ENCODE data around the gene TRANK1. TPM values are rescaled to one million over a fixed set of nuclear protein-coding genes. Genes with fewer than 3 reads are reported as not detected.
A peak's percentile ranks its signal among the peaks of the same experiment; 100 is the strongest.

TRANK1 gene
- polyA plus RNA-seq, 1 donor (not counting 4 experiments of a cell fraction or from before 2014, with no cell fraction given), result 3.2 TPM

DNA sequence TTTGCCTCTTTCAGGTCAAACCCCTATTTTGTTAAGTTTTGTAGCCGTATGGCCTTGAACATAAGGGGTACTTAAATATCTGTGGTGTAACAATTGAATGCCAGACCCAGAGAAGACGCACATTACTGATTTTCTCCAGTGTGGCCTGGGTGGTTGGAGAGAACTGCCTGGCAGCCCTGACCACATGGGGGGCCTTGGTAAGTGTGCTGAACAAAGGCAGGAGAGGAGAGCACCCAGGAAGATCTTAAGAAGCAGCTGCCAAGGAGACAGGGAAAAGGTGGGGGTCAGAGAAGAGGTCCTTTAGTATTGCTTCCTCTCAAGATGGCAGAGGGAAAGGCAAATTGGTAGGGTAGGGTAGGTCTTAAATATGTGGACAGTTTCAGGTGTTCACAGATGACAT, 35.7 kb downstream of the TRANK1 start:
- FAIRE-seq (no peak), DNase-seq (ENCODE audit: low read depth, low spot score) (no peak)
- Histone ChIP-seq H3K4me1 (ENCODE audit: control insufficient read depth, extremely low read depth, insufficient read depth, low read length) (peaks cover 16% of the 10 kb centered on the region), H3K9me3 (ENCODE audit: control insufficient read depth, low read depth, low read length) (no peaks in the 10 kb centered on the region), H3K27me3 (ENCODE audit: control insufficient read depth, extremely low read depth, insufficient read depth, low read length) (no peaks in the 10 kb centered on the region), H3K27ac (ENCODE audit: control insufficient read depth, insufficient read depth, low read length) (no peak overlapping the region), H3K36me3 (ENCODE audit: control insufficient read depth in 2 of 2, extremely low read depth in 1 of 2, insufficient read depth in 2 of 2, low read length in 2 of 2) (no peaks in the 10 kb centered on the region), H3K4me2 (ENCODE audit: control insufficient read depth, extremely low read depth, insufficient read depth, low read depth, low read length) (no peak overlapping the region), H3K9ac (ENCODE audit: control insufficient read depth, extremely low read depth, insufficient read depth, low read length) (no peak overlapping the region), H3K79me2 (ENCODE audit: control insufficient read depth, insufficient read depth, low read length) (no peaks in the 10 kb centered on the region), H2AFZ (ENCODE audit: control insufficient read depth, low read length) (no peak overlapping the region), H3K9me1 (ENCODE audit: control insufficient read depth, extremely low read depth, insufficient read depth, low read length) (no peaks in the 10 kb centered on the region), H3K4me3 (ENCODE audit: control insufficient read depth in 2 of 3, extremely low read depth in 1 of 3, insufficient read depth in 2 of 3, low read depth in 1 of 3, low read length in 3 of 3) (no peak overlapping the region), H4K20me1 (ENCODE audit: control insufficient read depth, extremely low read depth, insufficient read depth, low read length) (no peaks in the 10 kb centered on the region)
- dilution Hi-C loops (cut with MboI; ENCODE audit: extremely low pct_ligation_motif_present, low sequenced_read_pairs), result no loop called here
- TF ChIP-seq, protein P1, sequence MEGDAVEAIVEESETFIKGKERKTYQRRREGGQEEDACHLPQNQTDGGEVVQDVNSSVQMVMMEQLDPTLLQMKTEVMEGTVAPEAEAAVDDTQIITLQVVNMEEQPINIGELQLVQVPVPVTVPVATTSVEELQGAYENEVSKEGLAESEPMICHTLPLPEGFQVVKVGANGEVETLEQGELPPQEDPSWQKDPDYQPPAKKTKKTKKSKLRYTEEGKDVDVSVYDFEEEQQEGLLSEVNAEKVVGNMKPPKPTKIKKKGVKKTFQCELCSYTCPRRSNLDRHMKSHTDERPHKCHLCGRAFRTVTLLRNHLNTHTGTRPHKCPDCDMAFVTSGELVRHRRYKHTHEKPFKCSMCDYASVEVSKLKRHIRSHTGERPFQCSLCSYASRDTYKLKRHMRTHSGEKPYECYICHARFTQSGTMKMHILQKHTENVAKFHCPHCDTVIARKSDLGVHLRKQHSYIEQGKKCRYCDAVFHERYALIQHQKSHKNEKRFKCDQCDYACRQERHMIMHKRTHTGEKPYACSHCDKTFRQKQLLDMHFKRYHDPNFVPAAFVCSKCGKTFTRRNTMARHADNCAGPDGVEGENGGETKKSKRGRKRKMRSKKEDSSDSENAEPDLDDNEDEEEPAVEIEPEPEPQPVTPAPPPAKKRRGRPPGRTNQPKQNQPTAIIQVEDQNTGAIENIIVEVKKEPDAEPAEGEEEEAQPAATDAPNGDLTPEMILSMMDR (optimal IDR thresholded peaks at IDR 0.05 in 1 of 3, IDR thresholded peaks at IDR 0.05 in 1 of 3, conservative IDR thresholded peaks at IDR 0.05 in 1 of 3; ENCODE audit: extremely low read depth in 1 of 3, insufficient read depth in 2 of 3, low read length in 3 of 3), result no peak
- no peak for TF ChIP-seq EZH2 (IDR thresholded peaks at IDR 0.05; ENCODE audit: low read length)

DNA sequence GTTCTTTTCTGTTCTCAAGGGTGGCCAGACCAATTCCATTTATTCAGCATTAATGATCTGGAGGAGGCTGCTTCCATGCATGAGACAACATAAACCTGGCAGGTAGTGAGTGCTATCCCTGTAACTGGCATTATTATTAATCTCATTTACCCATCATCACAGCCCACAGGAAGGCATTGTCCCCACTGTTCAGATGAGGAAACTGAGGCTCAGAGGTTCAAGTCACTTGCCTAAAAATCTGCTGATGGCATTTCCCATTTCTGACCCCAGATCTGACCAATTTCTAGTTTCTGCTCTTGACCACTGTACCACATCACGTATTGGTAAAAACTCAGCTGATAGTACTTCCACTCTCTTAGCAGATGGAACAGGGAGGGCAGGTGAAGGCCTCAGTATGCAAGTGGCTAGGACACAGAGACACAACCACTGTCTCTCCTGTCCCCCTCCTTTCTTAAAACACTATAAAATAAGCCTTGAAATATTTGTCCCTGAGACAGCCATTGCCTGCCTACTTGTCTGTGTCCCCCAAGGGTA, 36.1 kb downstream of the TRANK1 start:
- H3K4me2 ChIP-seq (ENCODE audit: control insufficient read depth, extremely low read depth, insufficient read depth, low read depth, low read length), result peak overlapping the region; percentile 79

More for the DNA sequence above, 36.1 kb downstream of the TRANK1 start:
- Histone ChIP-seq H3K79me2 (ENCODE audit: control insufficient read depth, insufficient read depth, low read length) (no peaks in the 10 kb centered on the region), H3K27ac (ENCODE audit: control insufficient read depth, insufficient read depth, low read length) (peak overlapping the region; percentile 60), H3K27me3 (ENCODE audit: control insufficient read depth, extremely low read depth, insufficient read depth, low read length) (no peaks in the 10 kb centered on the region), H3K36me3 (ENCODE audit: control insufficient read depth in 2 of 2, extremely low read depth in 1 of 2, insufficient read depth in 2 of 2, low read length in 2 of 2) (no peaks in the 10 kb centered on the region), H3K9me3 (ENCODE audit: control insufficient read depth, low read depth, low read length) (no peaks in the 10 kb centered on the region), H3K9me1 (ENCODE audit: control insufficient read depth, extremely low read depth, insufficient read depth, low read length) (no peaks in the 10 kb centered on the region), H3K9ac (ENCODE audit: control insufficient read depth, extremely low read depth, insufficient read depth, low read length) (peak overlapping the region; percentile 57), H2AFZ (ENCODE audit: control insufficient read depth, low read length) (peak overlapping the region; percentile 79), H3K4me1 (ENCODE audit: control insufficient read depth, extremely low read depth, insufficient read depth, low read length) (peaks cover 16% of the 10 kb centered on the region), H4K20me1 (ENCODE audit: control insufficient read depth, extremely low read depth, insufficient read depth, low read length) (no peaks in the 10 kb centered on the region), H3K4me3 (ENCODE audit: control insufficient read depth in 2 of 3, extremely low read depth in 1 of 3, insufficient read depth in 2 of 3, low read depth in 1 of 3, low read length in 3 of 3) (peak overlapping the region in 2 of 3 experiments; percentile 46 to 64)
- DNase-seq (ENCODE audit: low read depth, low spot score) (no peak), FAIRE-seq (no peak)
- dilution Hi-C loops (cut with MboI; ENCODE audit: extremely low pct_ligation_motif_present, low sequenced_read_pairs), result no loop called here
- TF ChIP-seq, protein P1 (optimal IDR thresholded peaks at IDR 0.05 in 1 of 3, IDR thresholded peaks at IDR 0.05 in 1 of 3, conservative IDR thresholded peaks at IDR 0.05 in 1 of 3; ENCODE audit: extremely low read depth in 1 of 3, insufficient read depth in 2 of 3, low read length in 3 of 3), result no peak
- TF ChIP-seq EZH2 (IDR thresholded peaks at IDR 0.05; ENCODE audit: low read length), result no peak

All from keratinocyte (primary cell).